COLO829 (cell line): ENCODE results near the gene EHD4.

Experiments used
- DNase-seq: peaks from one replicate; pipeline ENCODE4 v3.0.0; 2012; ENCODE audit warnings: low spot score

The EHD4 gene

DNA sequence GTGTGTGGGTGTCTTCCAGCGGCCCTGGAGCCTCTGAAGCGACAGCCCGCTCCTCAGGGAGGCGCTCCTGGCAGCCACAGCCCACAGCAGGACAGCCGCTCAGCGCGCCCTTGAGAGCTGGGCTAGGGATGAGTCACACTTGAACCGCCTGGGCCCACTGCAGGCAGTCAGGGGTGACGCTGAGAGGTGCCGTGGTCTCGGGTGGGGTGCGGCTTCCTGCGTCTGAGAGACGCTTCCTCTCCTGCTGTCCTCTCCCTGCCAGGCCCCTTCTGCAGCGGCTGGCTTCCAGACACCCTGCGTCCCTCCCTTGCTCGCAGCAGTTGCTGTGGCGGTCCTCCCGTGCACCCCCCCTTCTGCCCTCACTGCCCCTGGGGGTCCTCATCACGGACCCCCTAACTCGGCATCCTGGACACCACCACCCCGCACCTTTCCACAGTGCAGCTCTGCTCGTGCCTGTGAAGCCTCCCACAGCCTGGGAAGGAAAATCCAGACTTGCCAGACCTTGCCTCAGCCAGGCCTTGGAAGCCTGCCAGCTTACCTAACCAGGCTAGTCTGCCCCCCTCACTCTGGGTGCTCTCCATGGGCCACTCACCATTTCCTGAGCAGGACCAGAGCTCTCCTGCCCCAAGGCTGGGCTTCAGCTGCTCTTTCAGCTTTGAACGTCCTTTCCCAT lies 77.4 kb downstream of the EHD4 start:
- DNase-seq: no peak

DNA sequence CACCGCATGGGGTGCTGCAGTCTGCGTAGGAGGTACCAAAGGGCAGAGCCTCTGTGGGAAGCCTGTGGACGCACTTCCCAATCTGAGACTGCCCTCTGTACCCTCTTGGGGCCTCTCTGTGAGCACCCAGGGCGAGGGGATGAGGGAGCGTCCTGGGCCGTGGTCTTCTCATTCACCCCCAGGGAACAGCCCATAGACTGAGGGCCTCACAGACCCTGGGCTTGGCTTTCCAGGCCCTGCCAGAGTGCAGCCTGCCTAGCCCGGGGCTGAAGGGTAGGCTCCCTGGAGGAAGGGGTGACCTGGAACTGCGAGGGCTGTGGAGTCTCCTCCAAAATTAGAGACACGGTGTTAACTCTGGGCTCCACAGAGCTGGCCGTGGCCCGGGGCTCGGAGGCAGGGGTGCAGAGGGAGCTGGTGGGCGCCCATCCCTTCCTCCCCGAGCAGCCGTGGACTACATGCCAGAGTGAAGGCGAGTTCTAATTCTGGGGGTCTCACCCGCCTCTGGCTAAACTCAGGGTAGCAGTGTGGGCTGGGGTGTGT lies 78.0 kb downstream of the EHD4 start:
- DNase-seq: no peak

DNA sequence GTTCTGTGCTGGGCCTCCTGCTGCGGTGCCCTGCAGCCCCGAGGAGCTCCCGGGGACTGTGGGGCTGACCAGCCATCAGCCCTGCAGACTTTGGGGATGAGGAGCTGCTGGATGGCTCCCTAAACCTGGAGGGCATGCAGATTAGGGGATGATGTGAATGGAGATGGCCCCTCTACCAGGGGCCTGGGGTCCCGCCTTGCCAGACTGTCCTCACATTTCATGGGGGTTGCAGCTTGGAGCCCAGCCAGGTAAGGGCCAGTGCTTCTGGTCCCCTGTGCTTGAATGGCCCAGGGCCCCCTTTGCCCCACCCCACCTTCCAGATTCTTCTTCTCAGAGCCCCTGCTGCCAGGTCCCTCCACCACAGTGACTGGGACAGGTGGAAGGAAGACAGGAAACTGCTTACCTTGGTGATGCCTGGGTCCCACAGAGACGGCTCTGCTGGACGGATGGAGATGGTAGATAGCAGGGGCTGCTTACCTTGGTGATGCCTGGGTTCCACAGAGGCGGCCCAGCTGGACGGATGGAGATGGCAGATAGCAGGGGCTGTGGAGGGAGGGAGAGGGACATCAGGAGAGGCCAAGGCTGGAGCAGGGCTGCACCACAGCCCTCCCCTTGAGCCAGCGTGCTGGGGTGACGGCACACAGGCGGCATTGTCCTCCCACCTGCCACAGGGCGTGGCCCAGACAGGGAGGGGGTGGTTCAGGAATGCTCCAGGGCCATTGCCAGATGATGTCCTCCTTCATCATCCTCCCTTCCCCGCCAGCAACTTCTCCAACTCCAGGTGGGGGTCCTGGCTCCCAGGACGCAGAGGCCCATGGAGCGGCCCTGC lies 78.7 kb downstream of the EHD4 start, which contains the start of gene SPTBN5:
Gene SPTBN5 (minus strand): TSS at position 632 of the 829 bp plus-strand sequence. CDS start 556 bp downstream, at position 76.
- no peak for DNase-seq

DNA sequence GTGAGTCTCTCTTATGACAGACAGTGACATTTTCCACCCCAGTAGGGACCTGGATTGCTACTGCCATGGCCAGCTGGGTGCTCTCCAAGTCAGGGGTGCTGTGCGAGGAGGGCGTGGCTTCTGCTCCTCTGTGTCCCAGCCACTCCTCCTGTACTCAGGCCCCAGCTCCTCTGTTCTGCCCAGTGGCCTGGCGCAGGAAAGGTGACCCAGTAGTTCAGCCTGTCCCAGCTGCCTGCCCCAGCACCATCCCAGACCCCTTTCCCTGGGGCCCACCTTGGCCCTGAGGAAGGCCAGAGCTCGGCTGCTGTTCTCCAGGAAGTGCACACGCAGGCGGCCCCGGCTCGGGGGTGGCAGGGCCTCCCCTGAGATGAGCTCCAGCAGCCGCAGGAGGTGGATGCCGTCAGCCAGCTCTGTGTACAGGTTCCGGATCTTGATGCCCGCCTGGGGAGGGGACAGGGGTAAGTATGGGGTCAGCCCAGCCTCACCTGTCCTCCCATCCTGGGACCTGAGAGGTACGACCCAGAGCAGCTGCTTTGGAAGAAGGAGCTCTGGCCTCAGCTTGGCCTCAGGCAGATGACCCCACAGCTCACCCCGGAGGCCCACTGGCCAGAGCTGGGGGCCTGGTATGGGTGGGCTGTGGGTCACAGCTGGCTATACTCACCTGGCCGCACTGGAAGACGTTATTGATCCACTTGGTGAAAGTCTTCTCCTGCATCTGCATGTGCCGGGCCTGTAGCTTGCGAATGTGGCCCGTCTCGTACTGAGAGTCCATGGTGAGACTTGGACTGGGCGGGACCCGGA lies 79.5 kb downstream of the EHD4 start:
- DNase-seq: no peak

DNA sequence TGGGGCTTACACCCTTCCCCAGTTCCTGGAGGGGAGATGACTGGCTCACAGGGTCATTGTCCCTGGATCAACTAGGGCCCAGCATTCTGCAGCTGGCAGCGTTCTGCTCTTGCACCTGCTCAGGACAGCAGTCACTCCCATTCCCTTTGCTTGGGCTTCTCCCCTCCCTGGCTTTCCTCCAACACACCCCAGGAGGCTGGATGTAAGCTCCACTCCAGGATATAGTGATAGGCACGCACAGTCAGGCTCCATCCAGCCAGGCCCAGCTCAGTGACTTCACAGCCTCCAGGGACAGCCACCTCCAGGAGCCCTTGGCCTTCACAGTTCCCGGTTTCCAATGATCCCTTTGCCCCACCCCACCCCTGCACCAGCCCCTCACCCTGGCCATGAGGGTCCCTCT lies 80.4 kb downstream of the EHD4 start:
- no peak for DNase-seq

DNA sequence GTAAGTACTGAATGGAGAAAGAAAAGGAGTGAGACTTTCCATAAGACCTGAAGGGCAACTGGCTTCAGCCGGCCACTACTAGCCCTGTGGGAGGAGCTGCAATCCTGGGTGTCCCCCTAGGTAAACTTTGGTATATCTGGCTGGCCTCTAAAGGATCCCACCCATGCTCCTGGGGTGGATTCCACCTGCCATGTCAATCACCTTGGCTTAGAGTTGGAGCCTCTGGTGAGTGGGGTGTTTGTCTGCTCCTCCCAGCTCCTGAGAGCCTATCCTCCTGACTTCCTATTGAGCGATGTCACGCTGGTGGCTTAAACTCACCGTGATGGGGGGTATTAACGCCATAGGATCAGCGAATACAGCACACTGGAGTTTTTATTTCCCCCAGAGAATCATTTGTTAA lies 81.1 kb downstream of the EHD4 start:
- no peak for DNase-seq

DNA sequence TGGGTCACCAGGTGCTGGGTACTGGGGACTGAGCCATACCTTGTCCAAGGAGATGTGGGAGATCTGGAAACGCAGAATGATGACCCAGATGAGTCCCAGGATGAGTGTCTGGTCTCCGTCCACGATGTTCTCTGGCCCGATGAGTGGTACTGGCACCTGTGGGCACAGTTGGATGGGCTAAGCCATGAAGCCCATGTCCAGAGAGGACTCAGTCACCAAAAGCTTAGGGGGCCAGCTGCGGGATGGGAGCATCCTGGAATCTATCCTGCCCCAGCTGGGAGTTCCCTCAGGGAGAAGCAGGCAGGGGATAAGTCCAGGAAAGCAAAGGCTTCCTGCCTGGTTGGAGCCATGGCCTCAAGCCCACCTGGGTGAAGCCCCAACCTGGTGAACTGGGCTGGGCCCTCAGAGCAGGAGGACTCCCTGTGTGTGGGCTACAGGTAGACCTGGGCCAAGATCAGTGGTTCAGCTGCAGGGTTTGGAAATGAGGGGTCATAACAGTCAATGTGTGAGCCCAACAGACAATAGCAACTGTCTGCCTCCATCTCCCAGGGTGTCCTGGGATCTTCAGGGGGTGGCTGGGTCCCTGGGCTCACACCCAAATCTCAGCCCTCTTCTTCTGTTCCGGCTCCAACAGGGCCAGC lies 82.2 kb downstream of the EHD4 start:
- DNase-seq: no peak

DNA sequence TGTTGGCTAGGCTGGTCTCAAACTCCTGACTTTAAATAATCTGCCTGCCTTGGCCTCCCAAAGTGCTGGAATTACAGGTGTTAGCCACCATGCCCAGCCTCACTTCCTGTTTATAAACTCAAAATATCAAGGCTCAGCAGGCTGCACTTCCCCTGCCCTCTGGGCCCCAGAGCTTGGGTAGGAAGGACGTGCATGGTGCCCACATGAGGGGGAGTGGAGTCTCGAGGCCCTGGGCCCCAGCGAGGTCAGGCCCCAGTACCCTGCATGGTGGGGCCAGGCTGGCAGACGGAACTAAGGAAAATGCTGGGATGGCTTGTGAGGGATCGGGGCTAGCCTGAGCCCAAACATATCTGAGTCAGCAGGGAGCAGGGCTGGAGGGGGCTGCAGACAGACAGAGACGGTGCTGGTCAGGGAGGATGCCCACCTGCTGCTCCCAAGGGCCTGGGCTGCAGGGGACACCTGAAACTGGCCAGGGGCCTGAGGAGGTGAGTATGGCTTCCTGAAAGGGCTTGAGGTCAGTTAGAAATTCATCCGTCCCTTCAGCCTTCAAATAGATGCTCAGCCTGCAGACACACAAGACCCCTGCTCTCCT lies 83.6 kb downstream of the EHD4 start:
- DNase-seq: no peak

DNA sequence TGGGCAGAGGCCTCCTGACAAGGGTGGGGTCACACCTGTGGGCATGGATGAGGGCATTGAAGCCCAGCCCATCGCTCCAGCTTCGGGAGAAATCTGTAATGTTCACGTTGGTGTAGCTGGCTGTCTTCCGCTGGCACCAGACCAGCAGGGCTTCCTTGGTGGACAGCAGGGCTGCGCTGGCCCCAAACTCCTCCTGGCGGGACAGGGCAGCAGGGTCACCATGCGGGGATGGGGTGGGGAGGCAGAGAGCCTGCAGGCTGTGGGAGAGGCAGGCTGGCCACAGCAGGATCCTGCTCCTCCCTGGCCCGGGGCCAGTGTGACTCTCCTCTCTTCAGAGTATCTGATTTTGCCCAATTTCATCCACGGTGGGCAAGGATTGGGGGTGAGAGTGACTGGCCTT lies 84.5 kb downstream of the EHD4 start:
- DNase-seq: no peak

DNA sequence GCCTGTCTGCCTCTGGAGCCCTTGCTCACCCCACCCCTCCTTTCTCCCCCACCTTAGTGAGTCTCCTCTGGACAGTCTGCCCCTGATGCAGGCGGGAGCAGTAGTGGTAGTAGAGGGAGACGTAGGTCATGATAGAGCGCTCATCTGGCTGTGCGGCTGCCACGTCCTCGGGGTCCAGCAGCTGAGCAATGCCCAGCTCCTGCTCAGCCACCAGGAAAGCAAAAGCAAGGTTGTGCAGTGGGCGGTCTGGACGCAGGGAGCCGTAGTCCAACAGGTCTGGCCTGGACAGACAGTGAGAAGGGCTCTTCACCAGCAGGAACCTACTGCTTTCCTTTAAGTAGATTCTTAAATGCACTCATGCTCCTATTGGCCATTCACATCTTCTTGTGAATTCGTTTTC lies 85.2 kb downstream of the EHD4 start:
- DNase-seq: no peak

DNA sequence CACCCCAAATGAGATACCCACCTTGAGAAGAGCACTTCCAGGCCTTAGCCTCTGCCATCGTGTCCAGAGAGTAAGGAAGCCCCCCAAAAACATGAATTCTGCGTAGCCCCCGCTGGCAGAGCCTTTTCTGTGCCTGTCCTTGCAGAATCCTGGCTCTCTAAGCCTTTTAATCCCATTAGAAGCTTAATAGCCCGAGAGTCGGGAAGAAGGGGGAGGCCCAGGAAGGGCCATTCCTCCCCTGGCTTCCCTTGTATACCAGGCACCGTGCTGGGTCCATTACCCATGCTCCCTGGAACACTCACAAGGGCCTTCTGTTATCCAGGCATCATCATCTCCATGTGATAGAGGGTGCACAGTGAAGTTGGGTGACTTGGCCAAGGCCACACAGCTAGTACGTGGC lies 85.6 kb downstream of the EHD4 start:
- no peak for DNase-seq

DNA sequence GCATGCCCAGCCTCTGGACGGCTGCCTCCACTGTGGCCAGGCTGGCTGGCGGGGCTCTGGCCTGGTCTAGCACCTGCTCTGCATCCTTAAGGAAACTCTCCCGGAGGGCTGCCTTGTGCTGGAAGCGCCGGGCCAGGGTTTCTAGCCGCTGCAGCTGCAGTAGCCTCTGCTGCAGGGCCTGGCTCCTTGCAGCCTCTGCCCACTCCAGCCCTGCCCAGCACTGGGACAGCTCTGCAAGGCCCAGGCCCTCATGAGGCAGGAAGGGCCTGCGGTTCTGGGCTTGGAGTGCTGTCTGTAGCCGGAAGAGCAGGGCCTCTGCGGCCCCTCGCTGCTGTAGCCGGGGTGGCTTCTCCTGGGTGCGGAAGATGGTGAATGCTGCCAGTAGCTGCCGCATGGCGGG lies 86.5 kb downstream of the EHD4 start:
- no peak for DNase-seq

DNA sequence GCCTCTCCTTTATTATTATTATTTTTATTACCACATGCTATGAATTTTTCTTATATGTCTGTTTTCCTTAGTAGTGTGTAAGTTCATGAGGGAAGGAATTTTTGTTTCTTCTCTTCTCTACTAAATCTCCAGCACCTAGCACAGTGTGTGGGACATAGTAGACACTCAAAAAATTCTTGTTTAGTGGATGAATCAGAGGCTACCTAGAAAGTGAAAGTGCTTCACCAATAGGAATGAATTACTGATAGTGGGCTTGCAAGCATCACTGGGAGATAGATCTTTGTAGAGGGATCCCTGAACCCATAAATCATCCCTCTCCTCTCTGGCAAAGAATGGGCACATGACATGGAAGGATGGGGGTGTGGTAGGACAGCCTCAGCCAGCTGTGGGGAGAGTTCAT lies 87.0 kb downstream of the EHD4 start:
- DNase-seq: no peak

DNA sequence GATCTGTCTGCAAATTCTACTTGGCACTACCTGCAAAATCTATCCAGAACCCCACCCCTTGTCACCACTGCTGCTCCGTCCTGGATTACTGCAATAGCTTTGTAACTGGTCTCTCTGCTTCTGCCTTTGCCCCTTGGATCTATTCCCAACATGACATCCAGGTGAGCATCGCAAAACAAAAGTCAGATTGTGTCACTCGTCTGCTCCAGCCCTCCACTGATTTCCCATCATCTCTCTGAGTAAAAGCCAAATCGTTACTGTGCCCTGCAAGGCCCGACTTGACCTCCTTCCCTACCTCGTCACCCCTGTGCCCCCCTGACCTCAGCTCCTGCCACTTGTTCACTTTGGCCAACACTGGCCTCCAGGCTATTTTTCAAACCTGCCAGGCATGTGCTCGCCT lies 87.9 kb downstream of the EHD4 start:
- DNase-seq: no peak

DNA sequence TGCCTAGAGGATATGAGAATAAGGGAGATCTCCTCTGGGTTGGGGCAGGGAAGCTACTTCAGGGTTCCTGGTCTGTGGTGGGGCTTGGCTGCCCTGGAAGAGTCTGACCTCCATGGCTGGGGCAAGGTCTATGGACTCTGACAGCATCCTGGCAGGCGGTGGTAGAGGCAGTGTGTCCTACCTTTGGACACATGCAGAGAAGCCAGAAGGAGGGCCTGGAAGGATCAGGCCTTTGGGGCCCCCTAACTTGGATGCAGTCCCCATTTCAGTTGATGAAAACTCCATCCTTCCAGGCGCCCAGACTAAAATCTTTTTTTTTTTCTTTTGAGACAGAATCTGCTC lies 88.9 kb downstream of the EHD4 start:
- DNase-seq: no peak

DNA sequence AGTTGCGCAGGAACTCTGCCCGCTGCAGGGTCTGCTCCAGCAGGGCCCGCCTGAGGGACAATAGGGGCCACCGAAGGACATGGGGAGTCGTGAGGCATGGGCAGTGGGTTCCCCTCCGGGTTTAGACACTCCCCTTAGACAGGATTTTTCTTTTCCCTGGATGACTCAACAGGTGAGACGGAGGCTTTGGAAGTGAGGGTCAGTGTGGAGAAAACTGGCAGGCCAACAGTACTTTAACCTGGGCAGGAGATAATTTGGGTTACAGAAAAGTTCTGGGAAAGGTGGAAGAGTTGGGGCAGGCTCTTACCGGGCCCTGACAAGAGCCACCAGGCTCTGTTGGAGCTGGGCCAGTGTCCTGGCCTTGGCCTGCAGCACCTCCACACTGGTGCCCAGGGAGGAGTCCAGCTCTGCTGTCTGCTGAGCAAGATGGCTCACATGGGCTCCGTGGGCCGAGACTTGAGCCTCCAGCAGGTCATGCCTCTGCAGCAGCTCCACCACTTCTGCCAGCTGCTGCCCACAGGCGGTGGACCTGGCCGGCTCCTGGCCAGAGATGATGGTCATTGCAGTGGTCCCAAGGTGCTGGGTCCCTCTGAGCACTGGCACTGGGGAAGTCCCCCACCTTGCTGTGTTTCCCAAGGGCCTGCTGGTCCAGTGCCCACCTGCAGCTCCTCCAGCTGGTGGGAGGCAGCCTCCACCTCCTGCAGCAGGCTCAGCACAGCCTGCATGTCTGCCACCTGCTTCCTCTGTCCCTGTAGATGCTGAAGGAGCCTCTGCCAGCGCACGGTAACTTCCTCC lies 89.5 kb downstream of the EHD4 start:
- no peak for DNase-seq

DNA sequence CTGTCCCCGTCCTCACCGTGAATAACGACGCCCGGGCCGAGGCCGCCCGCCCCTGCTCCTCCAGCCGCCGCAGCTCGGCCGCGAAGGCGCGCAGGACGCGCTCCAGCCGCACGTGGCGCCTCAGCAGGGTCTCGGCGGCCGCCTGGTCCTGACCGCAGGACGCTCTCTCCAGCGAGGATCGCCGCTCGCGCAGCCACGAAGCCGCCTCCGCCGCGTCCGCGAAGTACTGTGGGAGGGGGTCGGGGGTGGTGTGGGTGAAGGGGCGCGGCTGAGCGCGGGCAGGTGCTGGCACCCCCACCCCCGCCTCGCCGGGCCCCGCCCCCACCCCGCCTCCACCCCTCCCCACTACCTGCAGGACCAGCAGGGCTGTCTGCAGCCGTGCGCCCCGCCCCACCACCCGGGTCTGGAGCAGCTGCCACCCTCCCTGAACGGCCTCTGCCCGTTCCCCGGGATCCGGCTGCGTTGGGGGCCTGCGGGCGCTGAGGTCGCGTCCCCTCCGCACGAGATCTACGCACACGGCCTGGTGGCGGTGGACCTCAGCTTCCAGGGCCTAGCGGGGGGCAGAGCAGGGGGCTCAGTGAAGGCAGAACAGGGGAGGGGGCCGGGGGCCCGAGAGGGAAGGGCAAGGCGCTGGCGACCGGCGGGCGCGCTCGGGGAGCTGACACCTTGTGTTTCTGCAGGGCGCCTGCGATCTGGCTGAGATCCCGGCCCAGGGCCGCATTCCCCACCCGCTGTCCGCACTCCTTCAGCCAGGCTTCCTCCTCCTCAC lies 90.3 kb downstream of the EHD4 start:
- DNase-seq: no peak

DNA sequence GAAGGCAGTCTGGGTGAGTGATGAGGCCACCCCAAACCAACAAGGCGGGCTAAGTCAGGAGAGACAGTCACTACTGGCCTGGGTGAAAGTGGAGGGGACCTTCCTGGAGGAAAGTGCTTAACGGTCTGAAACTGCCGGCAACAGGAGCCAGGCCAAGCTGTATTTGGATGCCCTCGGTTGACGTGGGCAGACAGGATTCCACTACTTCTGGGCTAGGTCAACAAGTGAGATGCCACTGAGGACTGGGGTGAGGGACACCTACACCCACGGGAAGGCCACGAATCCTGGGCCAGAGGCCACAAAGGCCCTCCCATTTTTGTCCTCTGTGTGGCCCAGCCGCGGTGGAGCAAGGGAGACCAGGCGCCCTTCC lies 90.8 kb downstream of the EHD4 start:
- DNase-seq: no peak

DNA sequence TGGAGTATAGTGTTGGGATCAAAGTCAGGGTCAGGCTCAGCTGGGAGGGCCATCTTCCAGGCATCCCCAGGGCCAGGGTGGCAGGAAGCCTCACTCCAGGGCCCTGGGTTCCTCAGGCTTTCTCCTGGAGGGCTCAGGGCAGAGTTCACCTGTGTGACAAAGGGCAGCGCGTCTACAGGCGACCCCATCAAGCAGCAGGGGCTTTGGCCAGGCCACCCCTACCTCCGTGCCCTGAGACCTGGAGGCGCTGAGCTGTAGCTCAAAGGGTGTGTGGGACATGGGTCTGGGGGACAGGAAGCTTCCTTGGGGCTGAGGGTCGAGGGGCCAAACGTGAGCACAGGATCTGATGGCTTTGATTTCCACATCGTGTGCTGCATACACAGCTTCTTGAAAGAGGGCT lies 91.3 kb downstream of the EHD4 start:
- DNase-seq: no peak

DNA sequence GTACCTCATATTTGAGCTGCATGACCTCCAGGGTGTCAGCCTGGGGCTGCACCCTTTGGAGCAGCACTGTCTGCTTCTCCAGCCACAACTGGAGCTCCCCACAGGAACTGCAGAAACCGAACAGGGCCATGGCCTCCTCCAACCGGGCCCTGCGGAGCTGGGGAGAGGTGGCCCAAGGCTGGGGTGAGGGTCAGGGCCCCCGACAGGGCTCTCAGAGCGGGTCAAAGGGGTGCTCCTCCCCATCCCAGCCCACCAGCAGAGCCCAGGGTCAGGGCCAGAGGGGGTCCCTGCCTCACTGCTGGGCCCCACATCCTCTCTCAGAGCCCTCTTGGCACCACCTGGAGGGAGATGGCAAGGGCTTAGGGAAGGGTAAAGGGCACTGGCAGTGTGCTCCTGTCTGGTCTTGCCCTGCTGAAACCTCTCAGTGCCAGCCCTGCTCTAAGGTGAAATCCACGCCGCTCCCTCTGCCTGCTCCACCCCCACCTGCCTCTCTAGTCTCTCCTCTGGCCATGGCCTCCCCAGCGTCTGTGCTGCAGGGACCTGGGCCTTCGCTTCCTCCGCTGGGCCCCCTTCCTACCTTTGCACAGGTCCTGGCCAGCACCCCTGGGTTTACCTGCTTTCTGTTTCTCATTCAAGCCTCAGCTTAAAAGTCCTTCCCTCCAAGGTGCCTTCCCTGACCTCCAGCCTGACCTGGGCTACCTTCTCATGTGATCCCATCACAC lies 92.0 kb downstream of the EHD4 start:
- DNase-seq: no peak
